Stomach (tissue), 9 donors: Measurements from ENCODE around the gene MINK1. TPM values are rescaled to one million over a fixed set of nuclear protein-coding genes. Genes with fewer than 3 reads are reported as not detected.
A peak's percentile ranks its signal among the peaks of the same experiment; 100 is the strongest.

Experiments used
- DNase-seq, 2 donors: peaks; one replicate each; pipeline versions ENCODE4 v3.0.0 to v3.0.0-alpha.2; 2013 to 2019
- H3K27ac ChIP-seq, 5 donors: fragments of 200-600 bp in 4 of 5; sonication (generic) in 4 of 5; one replicate each; pipeline ENCODE4 v1.5.1; 2013 to 2019; ENCODE audit warnings: mild to moderate bottlenecking in 1 of 5, moderate library complexity in 1 of 5
- H3K27me3 ChIP-seq, 3 donors: fragments of 200-600 bp; sonication (generic); one replicate each; pipeline ENCODE4 v1.5.1; 2017 to 2019; ENCODE audit warnings: mixed run types in 1 of 3
- H3K36me3 ChIP-seq, 4 donors: fragments of 200-600 bp; sonication (generic); 1 replicate in 3 of 4; 2 replicates in 1 of 4; pipeline ENCODE4 v1.5.1; 2016 to 2019
- H3K4me1 ChIP-seq, 4 donors: fragments of 200-600 bp; sonication (generic); one replicate each; pipeline ENCODE4 v1.5.1; 2016 to 2019
- H3K4me3 ChIP-seq, 4 donors: fragments of 200-600 bp; sonication (generic) in 3 of 4; one replicate each; pipeline ENCODE4 v1.5.1; 2016 to 2019; ENCODE audit warnings: mild to moderate bottlenecking in 1 of 4
- H3K9me3 ChIP-seq, 4 donors: fragments of 200-600 bp; sonication (generic); one replicate each; pipeline ENCODE4 v1.5.1; 2016 to 2019
- EP300 ChIP-seq: sonication (generic); formaldehyde crosslinking; IDR thresholded peaks from one replicate; pipeline ENCODE4 v1.6.1; 2017; ENCODE audit warnings: antibody characterized with exemption
- POLR2A ChIP-seq, 4 donors: fragments of 450-650 bp; IDR thresholded peaks; one replicate each; pipeline ENCODE4 v1.6.1; 2016; ENCODE audit warnings: antibody characterized with exemption in 4 of 4, control low read depth in 2 of 4, mild to moderate bottlenecking in 1 of 4, moderate library complexity in 1 of 4
- POLR2AphosphoS5 ChIP-seq, 3 donors: sonication (generic); formaldehyde crosslinking; IDR thresholded peaks; one replicate each; pipeline ENCODE4 v1.6.1; 2016; ENCODE audit warnings: antibody characterized with exemption in 3 of 3
- WGBS, 5 donors: extraction: QIAGEN DNeasy Blood & Tissue Kit in 3 of 5; methylation state at CpG; one replicate each; pipeline versions ENCODE4 v1.1.5 to v1.1.7; 2013 to 2018; 5-methylcytosine and 5-hydroxymethylcytosine counted together
- intact Hi-C: fragments of 100-400 bp; cut with DNase I; formaldehyde crosslinking; loops from one replicate; pipeline ENCODE4 v1.15.1; 2023; ENCODE audit warnings: low total_unique reads
- polyA plus RNA-seq, 3 donors: library from polyadenylated mRNA; stranded (reverse); fragments of 200-250 nt; gene quantifications; one replicate each; pipeline ENCODE4 v1.2.3, GENCODE V29; 2013
- total RNA-seq, 5 donors: library from RNA; depleted of rRNA; stranded (reverse); fragments of >200 nt; gene quantifications; one replicate each; pipeline versions ENCODE4 v1.1.0 to v1.2.3, GENCODE V29; 2014 to 2016
- TF ChIP-seq, protein P1 (sequence below), 7 experiments: fragments of 450-650 bp in 4 of 7; fragments of 200-600 bp in 3 of 7; sonication (generic) in 3 of 7; IDR thresholded peaks; one replicate each; pipeline ENCODE4 v1.5.1; 2016 to 2019; ENCODE audit warnings: antibody characterized with exemption in 7 of 7, control low read depth in 2 of 7, mild to moderate bottlenecking in 1 of 7
- donor health status: healthy with polysubstance abuse.
- donor health status: Bipolar disorder and iron deficiency.
- donor health status: healthy.

MINK1 gene
- total and polyA plus RNA-seq, 8 donors, result 24.6 to 230 (median 49.4) TPM

DNA sequence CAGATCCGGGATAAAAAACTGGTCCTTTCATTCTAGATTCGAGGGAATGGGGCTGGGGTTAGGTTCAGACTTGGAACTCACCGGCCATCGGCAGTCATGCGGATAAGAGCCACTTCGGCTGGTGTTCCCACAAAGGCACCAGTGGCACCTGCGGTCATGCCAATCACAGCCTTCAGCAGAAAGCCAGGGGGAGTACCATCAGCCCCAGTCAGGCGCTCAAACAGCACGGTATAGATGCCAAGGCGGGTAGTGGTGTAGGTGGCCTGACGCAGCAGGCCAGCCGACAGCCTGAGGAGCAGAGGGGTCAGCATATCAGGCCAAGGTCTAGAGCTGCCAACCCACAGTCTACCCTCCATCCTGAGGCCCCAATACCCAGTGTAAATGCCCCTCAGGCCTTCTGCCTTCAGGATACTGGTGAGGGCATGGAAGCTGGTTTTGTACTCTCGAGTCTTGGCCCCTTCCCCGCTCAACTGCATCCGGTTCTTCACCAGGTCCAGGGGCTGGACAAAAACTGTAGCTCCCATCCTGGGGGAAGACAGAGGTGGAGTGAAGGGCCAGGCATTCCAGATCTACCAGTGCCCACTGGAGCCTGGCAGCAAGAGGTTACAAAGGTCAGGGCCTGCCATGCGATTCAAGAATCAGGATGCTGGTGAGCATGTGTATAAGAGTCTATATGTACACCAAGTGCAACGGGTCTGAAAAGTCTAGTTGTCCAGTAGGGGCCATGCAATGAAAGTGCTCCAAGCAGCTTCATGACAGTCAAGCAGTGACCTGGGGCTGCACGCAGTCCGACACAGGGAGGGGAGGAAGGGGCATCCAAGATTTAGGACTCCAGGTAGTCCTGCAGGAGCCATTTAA lies 105.8 kb downstream of the MINK1 start:
- 35 to 47% (median 42%) methylated on average over 15 to 19 of the region's 19 CpGs for WGBS, 5 donors
- peak overlapping the region; percentile 70 to 91 (median 84) for H3K4me3 ChIP-seq
- H3K4me1 ChIP-seq, result peaks cover 39 to 62% (median 60%) of the 10 kb centered on the region in 4 donors
- TF ChIP-seq, protein P1, sequence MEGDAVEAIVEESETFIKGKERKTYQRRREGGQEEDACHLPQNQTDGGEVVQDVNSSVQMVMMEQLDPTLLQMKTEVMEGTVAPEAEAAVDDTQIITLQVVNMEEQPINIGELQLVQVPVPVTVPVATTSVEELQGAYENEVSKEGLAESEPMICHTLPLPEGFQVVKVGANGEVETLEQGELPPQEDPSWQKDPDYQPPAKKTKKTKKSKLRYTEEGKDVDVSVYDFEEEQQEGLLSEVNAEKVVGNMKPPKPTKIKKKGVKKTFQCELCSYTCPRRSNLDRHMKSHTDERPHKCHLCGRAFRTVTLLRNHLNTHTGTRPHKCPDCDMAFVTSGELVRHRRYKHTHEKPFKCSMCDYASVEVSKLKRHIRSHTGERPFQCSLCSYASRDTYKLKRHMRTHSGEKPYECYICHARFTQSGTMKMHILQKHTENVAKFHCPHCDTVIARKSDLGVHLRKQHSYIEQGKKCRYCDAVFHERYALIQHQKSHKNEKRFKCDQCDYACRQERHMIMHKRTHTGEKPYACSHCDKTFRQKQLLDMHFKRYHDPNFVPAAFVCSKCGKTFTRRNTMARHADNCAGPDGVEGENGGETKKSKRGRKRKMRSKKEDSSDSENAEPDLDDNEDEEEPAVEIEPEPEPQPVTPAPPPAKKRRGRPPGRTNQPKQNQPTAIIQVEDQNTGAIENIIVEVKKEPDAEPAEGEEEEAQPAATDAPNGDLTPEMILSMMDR (IDR thresholded peaks at IDR 0.05), result no peak
- TF ChIP-seq EP300 (no peak), POLR2A (IDR thresholded peaks at IDR 0.05) (no peak), POLR2AphosphoS5 (IDR thresholded peaks at IDR 0.05) (no peak)
- H3K27me3 ChIP-seq, result no peaks in the 10 kb centered on the region
- intact Hi-C loops, result no loop called here
- H3K27ac ChIP-seq, result peak overlapping the region; percentile 91 to 100 (median 95)
- peaks cover 42 to 52% (median 48%) of the 10 kb centered on the region in 4 donors for H3K36me3 ChIP-seq
- DNase-seq, result no peak
- H3K9me3 ChIP-seq, result no peaks in the 10 kb centered on the region

DNA sequence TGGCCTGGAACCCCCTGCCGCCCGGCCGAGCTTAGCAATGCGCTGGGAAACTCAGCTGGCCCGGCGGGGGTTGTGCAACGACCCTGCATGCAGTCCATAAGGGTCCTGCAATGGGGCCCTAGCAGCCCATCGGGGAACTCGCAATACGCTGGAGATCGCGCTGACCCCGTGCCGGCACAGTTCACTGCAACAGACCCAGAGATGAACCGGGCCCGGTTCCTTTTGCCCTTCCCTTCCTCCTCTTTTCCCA lies 106.3 kb downstream of the MINK1 start:
- no peak for TF ChIP-seq POLR2A (IDR thresholded peaks at IDR 0.05)
- TF ChIP-seq, protein P1 (IDR thresholded peaks at IDR 0.05), result no peak
- no peak for TF ChIP-seq POLR2AphosphoS5 (IDR thresholded peaks at IDR 0.05)
- TF ChIP-seq EP300, result no peak
- H3K4me3 ChIP-seq, result peak overlapping the region; percentile 70 to 91 (median 84)
- H3K27ac ChIP-seq, result peak overlapping the region; percentile 91 to 100 (median 95)
- intact Hi-C loops, result no loop called here
- no peaks in the 10 kb centered on the region for H3K9me3 ChIP-seq
- peaks cover 37 to 62% (median 60%) of the 10 kb centered on the region in 4 donors for H3K4me1 ChIP-seq
- 0% methylated on average over 1 to 16 of the region's 16 CpGs for WGBS, 5 donors
- H3K27me3 ChIP-seq, result no peaks in the 10 kb centered on the region
- DNase-seq, result no peak
- peaks cover 45 to 58% (median 53%) of the 10 kb centered on the region in 4 donors for H3K36me3 ChIP-seq

DNA sequence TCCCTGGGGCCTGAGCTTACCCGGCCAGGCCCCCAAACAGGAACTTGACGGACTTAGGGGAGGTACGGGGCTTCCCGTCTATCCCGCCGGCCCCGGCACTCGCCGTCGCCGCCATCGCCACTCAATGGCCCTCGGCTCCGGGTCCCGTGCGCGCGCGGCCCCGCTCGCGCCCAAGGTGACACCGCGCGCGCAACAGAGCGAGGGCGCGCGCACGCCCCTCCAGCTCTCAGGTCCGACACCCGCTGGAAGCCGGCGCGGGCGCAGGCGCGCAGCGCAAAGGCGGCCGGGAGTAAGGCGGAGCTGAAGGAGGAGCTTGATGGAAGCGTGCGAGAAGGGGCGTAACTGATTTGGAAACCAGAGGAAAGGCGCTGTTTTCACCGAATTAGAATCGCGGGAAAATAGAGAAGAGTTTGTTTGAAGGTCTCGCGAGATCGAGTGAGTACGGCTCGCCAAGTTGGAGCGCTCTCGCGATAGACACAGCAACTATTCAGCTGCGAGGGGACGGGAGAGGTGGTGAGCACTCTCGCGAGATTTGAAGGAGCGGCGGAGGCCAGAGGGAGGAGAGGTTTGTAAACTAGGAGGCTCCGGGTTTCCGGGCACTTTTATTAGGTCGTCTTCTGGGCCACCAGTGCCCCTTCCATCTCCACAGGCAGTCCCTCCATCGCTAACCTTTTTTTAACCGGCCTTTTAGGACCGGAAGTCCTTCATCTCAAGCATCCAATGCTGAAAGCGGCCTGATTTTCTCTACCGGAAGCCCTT lies 106.8 kb downstream of the MINK1 start, which contains the start of the genes RNF167 and SLC25A11:
RNF167 (plus strand) TSS at position 473 of the 759 bp plus-strand sequence. CDS start 642 bp downstream, outside the sequence.
SLC25A11 (minus strand) TSS at position 251 of the 759 bp plus-strand sequence; CDS start at position 115, 136 bp downstream.
- H3K27me3 ChIP-seq, result no peaks in the 10 kb centered on the region
- peak; percentile 96 to 99 for DNase-seq
- WGBS, 5 donors, result 0% methylated on average over 52 to 72 of the region's 72 CpGs
- H3K36me3 ChIP-seq, result peaks cover 49 to 63% (median 58%) of the 10 kb centered on the region in 4 donors
- H3K4me3 ChIP-seq, result peak within 1 kb of the TSS; percentile 70 to 91 (median 84)
- intact Hi-C loops, result no loop called here
- TF ChIP-seq POLR2A (IDR thresholded peaks at IDR 0.05) (peak in 1 of 4 donors; percentile 34), EP300 (no peak), POLR2AphosphoS5 (IDR thresholded peaks at IDR 0.05) (peak; percentile 63 to 92 (median 69))
- TF ChIP-seq, protein P1 (IDR thresholded peaks at IDR 0.05), result no peak
- no peaks in the 10 kb centered on the region for H3K9me3 ChIP-seq
- peaks cover 42 to 63% (median 63%) of the 10 kb centered on the region in 4 donors for H3K4me1 ChIP-seq
- H3K27ac ChIP-seq, result peak within 1 kb of the TSS; percentile 91 to 100 (median 95)
